ENCODE results near the gene LEMD1.

DNA sequence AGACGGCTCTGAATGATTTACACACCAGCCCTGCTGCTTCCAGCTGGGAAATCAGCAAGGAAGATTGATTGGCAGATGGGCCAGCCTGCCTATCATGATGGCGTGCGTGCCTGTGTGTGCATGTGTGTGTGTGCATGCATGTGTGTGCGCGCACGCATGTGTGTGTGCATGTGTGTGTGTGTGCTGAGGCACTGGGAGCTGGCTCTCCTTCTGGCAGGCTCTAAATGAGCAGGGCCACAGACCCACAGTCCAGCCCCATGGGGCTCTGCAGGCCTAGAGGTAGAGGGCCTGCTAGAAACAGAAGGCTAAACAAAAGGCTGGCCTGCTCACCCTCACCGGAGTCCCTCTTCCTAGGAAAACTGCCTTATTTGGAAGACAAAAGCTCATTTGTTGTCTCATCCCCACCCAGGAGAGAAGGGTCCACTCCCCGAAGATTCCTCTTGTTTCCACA is 71.1 kb downstream of the LEMD1 start:
- TF ChIP-seq CTCF (IDR thresholded peaks at IDR 0.05; ENCODE audit: insufficient read depth, low read length, poor library complexity, severe bottlenecking), result no peak
- TF ChIP-seq EZH2phosphoT487 (conservative IDR thresholded peaks at IDR 0.05; ENCODE audit: low read length), result no peak
